Thyroid gland (tissue), 4 donors: ENCODE results near the gene APBA3. TPM values are rescaled to one million over a fixed set of nuclear protein-coding genes. Genes with fewer than 3 reads are reported as not detected.

Experiments
- DNase-seq, 2 donors: peaks; one replicate each; pipeline ENCODE4 v3.0.0-alpha.2; 2019
- H3K27ac ChIP-seq, 3 donors: fragments of 200-600 bp; sonication (generic); 1 replicate in 2 of 3; 2 replicates in 1 of 3; pipeline ENCODE4 v1.5.1; 2016 to 2019; ENCODE audit warnings: mild to moderate bottlenecking in 1 of 3, moderate library complexity in 1 of 3
- H3K27me3 ChIP-seq: fragments of 200-600 bp; sonication (generic); one replicate; pipeline ENCODE4 v1.5.1; 2019
- H3K36me3 ChIP-seq, 2 donors: fragments of 200-600 bp; sonication (generic); one replicate each; pipeline ENCODE4 v1.5.1; 2016 to 2019
- H3K4me1 ChIP-seq, 2 donors: fragments of 200-600 bp; sonication (generic); one replicate each; pipeline ENCODE4 v1.5.1; 2017 to 2019
- H3K4me3 ChIP-seq, 3 donors: fragments of 200-600 bp; sonication (generic); replicated peaks in 1 of 3; 1 replicate in 2 of 3; 2 replicates in 1 of 3; pipeline ENCODE4 v1.5.1; 2016; ENCODE audit warnings: mild to moderate bottlenecking in 1 of 3
- H3K9me3 ChIP-seq: fragments of 200-600 bp; sonication (generic); one replicate; pipeline ENCODE4 v1.5.1; 2017
- POLR2A ChIP-seq, 2 donors: fragments of 450-650 bp; IDR thresholded peaks; one replicate each; pipeline ENCODE4 v1.6.1; 2017; ENCODE audit warnings: antibody characterized with exemption in 2 of 2, mild to moderate bottlenecking in 2 of 2, moderate library complexity in 1 of 2
- WGBS, 2 donors: methylation state at CpG; one replicate each; pipeline ENCODE4 v1.1.5; 2017; 5-methylcytosine and 5-hydroxymethylcytosine counted together
- intact Hi-C: fragments of 100-400 bp; cut with DNase I; formaldehyde crosslinking; loops from one replicate; pipeline ENCODE4 v1.15.1; 2023
- total RNA-seq, 4 donors: library from RNA; depleted of rRNA; stranded (reverse); fragments of >200 nt; gene quantifications; one replicate each; pipeline ENCODE4 v1.2.3, GENCODE V29; 2016
- TF ChIP-seq, protein P1 (sequence below), 6 experiments: fragments of 200-600 bp in 3 of 6; fragments of 450-650 bp in 3 of 6; sonication (generic) in 3 of 6; IDR thresholded peaks; one replicate each; pipeline ENCODE4 v1.5.1; 2016 to 2019; ENCODE audit warnings: antibody characterized with exemption in 6 of 6, mild to moderate bottlenecking in 2 of 6, inconsistent platforms in 1 of 6, moderate library complexity in 1 of 6

The APBA3 gene
- total RNA-seq, 4 donors from 2014 or later: 33.6 to 42.9 (median 38.1) TPM

GRCh38 chr19:3723883-3724282, 37.6 kb downstream of the APBA3 start:
- TF ChIP-seq POLR2A (IDR thresholded peaks at IDR 0.05): no peak
- TF ChIP-seq, protein P1, sequence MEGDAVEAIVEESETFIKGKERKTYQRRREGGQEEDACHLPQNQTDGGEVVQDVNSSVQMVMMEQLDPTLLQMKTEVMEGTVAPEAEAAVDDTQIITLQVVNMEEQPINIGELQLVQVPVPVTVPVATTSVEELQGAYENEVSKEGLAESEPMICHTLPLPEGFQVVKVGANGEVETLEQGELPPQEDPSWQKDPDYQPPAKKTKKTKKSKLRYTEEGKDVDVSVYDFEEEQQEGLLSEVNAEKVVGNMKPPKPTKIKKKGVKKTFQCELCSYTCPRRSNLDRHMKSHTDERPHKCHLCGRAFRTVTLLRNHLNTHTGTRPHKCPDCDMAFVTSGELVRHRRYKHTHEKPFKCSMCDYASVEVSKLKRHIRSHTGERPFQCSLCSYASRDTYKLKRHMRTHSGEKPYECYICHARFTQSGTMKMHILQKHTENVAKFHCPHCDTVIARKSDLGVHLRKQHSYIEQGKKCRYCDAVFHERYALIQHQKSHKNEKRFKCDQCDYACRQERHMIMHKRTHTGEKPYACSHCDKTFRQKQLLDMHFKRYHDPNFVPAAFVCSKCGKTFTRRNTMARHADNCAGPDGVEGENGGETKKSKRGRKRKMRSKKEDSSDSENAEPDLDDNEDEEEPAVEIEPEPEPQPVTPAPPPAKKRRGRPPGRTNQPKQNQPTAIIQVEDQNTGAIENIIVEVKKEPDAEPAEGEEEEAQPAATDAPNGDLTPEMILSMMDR (IDR thresholded peaks at IDR 0.05): no peak
- Histone ChIP-seq H3K4me1 (peaks cover 25 to 26% of the 10 kb centered on the region in 2 donors), H3K36me3 (no peaks in the 10 kb centered on the region), H3K4me3 (no peak overlapping the region), H3K27me3 (no peaks in the 10 kb centered on the region), H3K27ac (peak overlapping the region in 1 of 3 donors; percentile 26), H3K9me3 (no peaks in the 10 kb centered on the region)
- 60 to 61% methylated on average over 8 of the region's 8 CpGs for WGBS, 2 donors
- no peak for DNase-seq
- intact Hi-C loops: no loop called here

- H3K9me3 ChIP-seq: no peaks in the 10 kb centered on the region
- H3K4me1 ChIP-seq: peaks cover 25 to 26% of the 10 kb centered on the region in 2 donors
- intact Hi-C loops: no loop called here
- 81 to 86% methylated on average over 5 of the region's 5 CpGs for WGBS, 2 donors
- H3K4me3 ChIP-seq: peak overlapping the region in 1 of 3 donors; percentile 53
- TF ChIP-seq POLR2A (IDR thresholded peaks at IDR 0.05): no peak
- TF ChIP-seq, protein P1 (IDR thresholded peaks at IDR 0.05): no peak
- H3K27ac ChIP-seq: peak overlapping the region; percentile 26 to 66 (median 33)
- H3K36me3 ChIP-seq: no peaks in the 10 kb centered on the region
- DNase-seq: no peak
- H3K27me3 ChIP-seq: no peaks in the 10 kb centered on the region
Measured at GRCh38 chr19:3723110-3723488, 38.4 kb downstream of the APBA3 start.

- Histone ChIP-seq H3K4me3 (peak overlapping the region in 2 of 3 donors; percentile 53 to 66), H3K4me1 (peaks cover 25 to 26% of the 10 kb centered on the region in 2 donors), H3K36me3 (no peaks in the 10 kb centered on the region), H3K27ac (peak overlapping the region; percentile 26 to 66 (median 33)), H3K27me3 (no peaks in the 10 kb centered on the region), H3K9me3 (no peaks in the 10 kb centered on the region)
- WGBS, 2 donors: 0 to 5% methylated on average over 6 to 13 of the region's 30 CpGs
- TF ChIP-seq, protein P1 (IDR thresholded peaks at IDR 0.05): no peak
- peak in 1 of 2 donors; percentile 40 for TF ChIP-seq POLR2A (IDR thresholded peaks at IDR 0.05)
- DNase-seq: peak; percentile 92 to 93
- intact Hi-C loops: no loop called here
Measured at GRCh38 chr19:3722443-3723109, 38.9 kb downstream of the APBA3 start.

DNA sequence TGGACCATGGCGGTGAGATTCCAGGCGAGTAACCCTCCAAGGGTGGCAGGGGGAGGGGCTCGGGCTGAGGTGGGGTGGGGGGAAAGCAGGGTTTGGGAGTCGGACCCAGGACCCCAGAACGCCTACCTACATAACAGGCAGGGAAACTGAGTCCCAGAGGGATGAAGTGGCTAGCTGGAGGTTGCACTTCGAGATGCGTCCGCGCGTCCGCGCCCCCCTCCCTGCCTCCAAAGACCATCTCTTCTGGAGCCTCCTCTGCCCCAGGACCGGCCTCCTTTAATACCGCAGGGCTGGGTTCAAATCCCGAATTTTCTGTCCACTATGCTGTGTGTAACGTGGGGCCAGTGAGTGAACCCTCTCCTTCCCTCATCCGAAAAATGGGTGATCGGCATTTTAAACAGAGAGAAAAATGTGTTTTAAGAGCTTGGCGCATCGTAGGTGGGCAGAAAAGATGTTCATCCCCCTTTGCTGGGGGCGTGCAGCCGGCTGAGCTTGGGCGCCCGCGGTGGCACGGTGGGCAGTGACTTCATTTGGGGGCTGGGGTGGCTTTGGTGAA, 39.5 kb downstream of the APBA3 start:
- TF ChIP-seq, protein P1 (IDR thresholded peaks at IDR 0.05): no peak
- TF ChIP-seq POLR2A (IDR thresholded peaks at IDR 0.05): no peak
- 2 to 3% methylated on average over 19 to 24 of the region's 26 CpGs for WGBS, 2 donors
- Histone ChIP-seq H3K4me3 (peak overlapping the region; percentile 26 to 66 (median 53)), H3K36me3 (no peaks in the 10 kb centered on the region), H3K27ac (peak overlapping the region in 2 of 3 donors; percentile 12 to 33), H3K4me1 (peaks cover 25 to 26% of the 10 kb centered on the region in 2 donors), H3K27me3 (no peaks in the 10 kb centered on the region), H3K9me3 (no peaks in the 10 kb centered on the region)
- no peak for DNase-seq
- intact Hi-C loops: no loop called here
